ENCODE results near the gene CLCN2. TPM values are rescaled to one million over a fixed set of nuclear protein-coding genes. Genes with fewer than 3 reads are reported as not detected.

The CLCN2 gene
- total RNA-seq, 1 donor from 2014 or later: 4.9 TPM

GRCh38 chr3:184332370-184333090 is 28.9 kb downstream of the CLCN2 start:
- intact Hi-C loops (cut with micrococcal nuclease): no loop called here

- intact Hi-C loops (cut with micrococcal nuclease): no loop called here
Measured at GRCh38 chr3:184328516-184328915, 32.9 kb downstream of the CLCN2 start.

- intact Hi-C loops (cut with micrococcal nuclease): no loop called here
Measured at GRCh38 chr3:184327171-184327570, 34.2 kb downstream of the CLCN2 start.

GRCh38 chr3:184325715-184326369 is 35.6 kb downstream of the CLCN2 start:
- intact Hi-C loops (cut with micrococcal nuclease): no loop called here

GRCh38 chr3:184325269-184325668 is 36.1 kb downstream of the CLCN2 start:
- intact Hi-C loops (cut with micrococcal nuclease): no loop called here

GRCh38 chr3:184323696-184324095 is 37.7 kb downstream of the CLCN2 start:
- intact Hi-C loops (cut with micrococcal nuclease): no loop called here

- intact Hi-C loops (cut with micrococcal nuclease): no loop called here
Measured at GRCh38 chr3:184322731-184323487, 38.5 kb downstream of the CLCN2 start.

GRCh38 chr3:184321666-184322065 is 39.7 kb downstream of the CLCN2 start:
- intact Hi-C loops (cut with micrococcal nuclease): no loop called here

- intact Hi-C loops (cut with micrococcal nuclease): no loop called here
Measured at GRCh38 chr3:184320104-184320445, 41.3 kb downstream of the CLCN2 start.

- intact Hi-C loops (cut with micrococcal nuclease): loop anchor here (5.0 to 10.0 kb wide), 2 partner anchors 620 to 762 kb away; partner anchors contain the start of genes KLHL6 and YEATS2
Measured at GRCh38 chr3:184317201-184317600, 44.2 kb downstream of the CLCN2 start.

- intact Hi-C loops (cut with micrococcal nuclease): loop anchor here (5.0 to 10.0 kb wide), 2 partner anchors 619 to 762 kb away; partner anchors contain the start of genes KLHL6 and YEATS2
Measured at GRCh38 chr3:184316792-184317191, 44.6 kb downstream of the CLCN2 start.

GRCh38 chr3:184315871-184316661 is 45.3 kb downstream of the CLCN2 start:
- intact Hi-C loops (cut with micrococcal nuclease): loop anchor here (2.0 to 10.0 kb wide), 3 partner anchors 497 to 761 kb away; partner anchors contain the start of genes KLHL6, VPS8 and YEATS2

- intact Hi-C loops (cut with micrococcal nuclease): loop anchor here (2.0 to 10.0 kb wide), 3 partner anchors 497 to 761 kb away; partner anchors contain the start of genes KLHL6, VPS8 and YEATS2
Measured at GRCh38 chr3:184315543-184315867, 45.9 kb downstream of the CLCN2 start.

GRCh38 chr3:184314700-184315542 is 46.5 kb downstream of the CLCN2 start:
- intact Hi-C loops (cut with micrococcal nuclease): loop anchor here (1.0 to 10.0 kb wide), 13 partner anchors 16 to 1623 kb away; partner anchors contain the start of genes ABCC5, ABCF3, AP2M1 and EEF1AKMT4

- intact Hi-C loops (cut with micrococcal nuclease): loop anchor here (1.0 to 10.0 kb wide), 12 partner anchors 15 to 1624 kb away; partner anchors contain the start of genes ABCC5, ABCF3, AP2M1 and EEF1AKMT4
Measured at GRCh38 chr3:184314363-184314699, 47.1 kb downstream of the CLCN2 start, which contains the start of gene EIF4G1. EIF4G1 (plus strand) TSS chr3:184314606; CDS start chr3:184315797, 1,191 bp downstream.

- intact Hi-C loops (cut with micrococcal nuclease): loop anchor here (5.0 to 10.0 kb wide), 2 partner anchors 294 to 757 kb away; partner anchors contain the start of genes ABCC5 and KLHL6
Measured at GRCh38 chr3:184311633-184312032, 49.8 kb downstream of the CLCN2 start.

- intact Hi-C loops (cut with micrococcal nuclease): no loop called here
Measured at GRCh38 chr3:184308744-184309143, 52.7 kb downstream of the CLCN2 start.

GRCh38 chr3:184307915-184308314 is 53.5 kb downstream of the CLCN2 start:
- intact Hi-C loops (cut with micrococcal nuclease): no loop called here

GRCh38 chr3:184306341-184306972 is 54.9 kb downstream of the CLCN2 start:
- intact Hi-C loops (cut with micrococcal nuclease): no loop called here
